Measurements from ENCODE around the gene TSPAN14. TPM values are rescaled to one million over a fixed set of nuclear protein-coding genes. Genes with fewer than 3 reads are reported as not detected.

TSPAN14 gene
- total RNA-seq, 2 donors from 2014 or later, result 121 to 123 TPM

GRCh38 chr10:80406204-80406603 is 47.9 kb upstream of the TSPAN14 start:
- TF ChIP-seq CTCF (conservative IDR thresholded peaks at IDR 0.05), result no peak
- Histone ChIP-seq H3K4me1 (ENCODE audit: control insufficient read depth, insufficient read depth, low read length) (no peaks in the 10 kb centered on the region), H3K27me3 (ENCODE audit: control insufficient read depth, insufficient read depth, low read length, poor library complexity, severe bottlenecking) (no peaks in the 10 kb centered on the region), H3K9me3 (ENCODE audit: control insufficient read depth, low read length) (no peaks in the 10 kb centered on the region), H3K9ac (ENCODE audit: extremely low read depth, low read length, poor library complexity, severe bottlenecking) (no peak overlapping the region), H3K4me3 (ENCODE audit: low read length) (no peak overlapping the region), H3K27ac (ENCODE audit: low read depth, low read length) (no peak overlapping the region), H3K36me3 (ENCODE audit: control insufficient read depth, insufficient read depth, low read length) (no peaks in the 10 kb centered on the region)
- WGBS, 2 experiments (ENCODE audit: insufficient coverage in 1 of 2, insufficient read length in 1 of 2), result 79 to 87% methylated on average over 4 of the region's 4 CpGs
- peaks cover 24% of the 10 kb centered on the region for H3K4me1 Mint-ChIP-seq
- no peak overlapping the region for H3K4me3 Mint-ChIP-seq
- H3K36me3 Mint-ChIP-seq (ENCODE audit: low read depth), result no peaks in the 10 kb centered on the region
- H3K27ac Mint-ChIP-seq, result no peak overlapping the region
- peaks cover 4% of the 10 kb centered on the region for H3K27me3 Mint-ChIP-seq (ENCODE audit: insufficient read depth)
- no peaks in the 10 kb centered on the region for H3K9me3 Mint-ChIP-seq
- no peak for DNase-seq

GRCh38 chr10:80407812-80408241 is 46.3 kb upstream of the TSPAN14 start:
- 63 to 76% methylated on average over 13 to 16 of the region's 16 CpGs for WGBS, 2 experiments (ENCODE audit: insufficient coverage in 1 of 2, insufficient read length in 1 of 2)
- Mint-ChIP-seq H3K9me3 (no peaks in the 10 kb centered on the region), H3K36me3 (ENCODE audit: low read depth) (no peaks in the 10 kb centered on the region), H3K27me3 (ENCODE audit: insufficient read depth) (peaks cover 4% of the 10 kb centered on the region), H3K4me1 (peaks cover 37% of the 10 kb centered on the region), H3K4me3 (peak overlapping the region; percentile 79), H3K27ac (peak overlapping the region; percentile 97)
- peak; percentile 75 for DNase-seq
- peak overlapping the region; percentile 94 for H3K4me3 ChIP-seq (ENCODE audit: low read length)
- H3K36me3 ChIP-seq (ENCODE audit: control insufficient read depth, insufficient read depth, low read length), result peaks cover 7% of the 10 kb centered on the region
- peak overlapping the region; percentile 36 for H3K9ac ChIP-seq (ENCODE audit: extremely low read depth, low read length, poor library complexity, severe bottlenecking)
- no peak for TF ChIP-seq CTCF (conservative IDR thresholded peaks at IDR 0.05)
- H3K27me3 ChIP-seq (ENCODE audit: control insufficient read depth, insufficient read depth, low read length, poor library complexity, severe bottlenecking), result no peaks in the 10 kb centered on the region
- H3K27ac ChIP-seq (ENCODE audit: low read depth, low read length), result peak overlapping the region; percentile 12
- H3K9me3 ChIP-seq (ENCODE audit: control insufficient read depth, low read length), result no peaks in the 10 kb centered on the region
- peaks cover 5% of the 10 kb centered on the region for H3K4me1 ChIP-seq (ENCODE audit: control insufficient read depth, insufficient read depth, low read length)

GRCh38 chr10:80408242-80409101 is 45.6 kb upstream of the TSPAN14 start, which contains the start of gene PRXL2A:
PRXL2A (plus strand) TSS chr10:80408551; CDS start chr10:80420468, 11,917 bp downstream.
- DNase-seq, result peak; percentile 97
- peaks cover 4% of the 10 kb centered on the region for H3K27me3 Mint-ChIP-seq (ENCODE audit: insufficient read depth)
- peak within 1 kb of the TSS; percentile 79 for H3K4me3 Mint-ChIP-seq
- TF ChIP-seq CTCF (conservative IDR thresholded peaks at IDR 0.05), result no peak
- Histone ChIP-seq H3K4me1 (ENCODE audit: control insufficient read depth, insufficient read depth, low read length) (peaks cover 9% of the 10 kb centered on the region), H3K4me3 (ENCODE audit: low read length) (peak within 1 kb of the TSS; percentile 94), H3K9me3 (ENCODE audit: control insufficient read depth, low read length) (no peaks in the 10 kb centered on the region), H3K27me3 (ENCODE audit: control insufficient read depth, insufficient read depth, low read length, poor library complexity, severe bottlenecking) (no peaks in the 10 kb centered on the region), H3K9ac (ENCODE audit: extremely low read depth, low read length, poor library complexity, severe bottlenecking) (peak within 1 kb of the TSS; percentile 64), H3K27ac (ENCODE audit: low read depth, low read length) (peak within 1 kb of the TSS; percentile 67), H3K36me3 (ENCODE audit: control insufficient read depth, insufficient read depth, low read length) (peaks cover 7% of the 10 kb centered on the region)
- H3K9me3 Mint-ChIP-seq, result no peaks in the 10 kb centered on the region
- peak within 1 kb of the TSS; percentile 97 for H3K27ac Mint-ChIP-seq
- H3K4me1 Mint-ChIP-seq, result peaks cover 43% of the 10 kb centered on the region
- no peaks in the 10 kb centered on the region for H3K36me3 Mint-ChIP-seq (ENCODE audit: low read depth)
- 1 to 5% methylated on average over 19 to 96 of the region's 96 CpGs for WGBS, 2 experiments (ENCODE audit: insufficient coverage in 1 of 2, insufficient read length in 1 of 2)
